WERI-Rb-1 (cell line): ENCODE measurements around the gene FCER2.

Source experiments
- DNase-seq: peaks from one replicate; pipeline ENCODE4 v3.0.0-alpha.2; 2020
- H3K27ac ChIP-seq: fragments of 250-450 bp; sonication (Bioruptor Pico); 2 replicates; pipeline ENCODE4 v1.5.1; 2020; ENCODE audit warnings: mild to moderate bottlenecking, moderate library complexity
- H3K27me3 ChIP-seq: fragments of 250-450 bp; sonication (Bioruptor Pico); 2 replicates; pipeline ENCODE4 v1.5.1; 2021; ENCODE audit warnings: mild to moderate bottlenecking, low read depth, moderate library complexity; ENCODE audit not compliant: insufficient read depth, severe bottlenecking
- H3K36me3 ChIP-seq: fragments of 250-450 bp; sonication (Bioruptor Pico); 2 replicates; pipeline ENCODE4 v1.5.1; 2020; ENCODE audit warnings: mild to moderate bottlenecking, moderate library complexity
- H3K4me3 ChIP-seq: 2 replicates; pipeline ENCODE4 v1.5.1; 2011; ENCODE audit warnings: low read depth, mild to moderate bottlenecking, control low read depth, low read length
- H3K9me3 ChIP-seq: fragments of 250-450 bp; sonication (Bioruptor Pico); 2 replicates; pipeline ENCODE4 v1.5.1; 2021; ENCODE audit warnings: mild to moderate bottlenecking, moderate library complexity; ENCODE audit not compliant: severe bottlenecking
- TF ChIP-seq, protein P1 (sequence below): IDR thresholded peaks from 2 replicates; pipeline ENCODE4 v1.5.1; 2011; ENCODE audit warnings: low read depth, mild to moderate bottlenecking, control low read depth, inconsistent platforms, low read length

FCER2 gene

DNA sequence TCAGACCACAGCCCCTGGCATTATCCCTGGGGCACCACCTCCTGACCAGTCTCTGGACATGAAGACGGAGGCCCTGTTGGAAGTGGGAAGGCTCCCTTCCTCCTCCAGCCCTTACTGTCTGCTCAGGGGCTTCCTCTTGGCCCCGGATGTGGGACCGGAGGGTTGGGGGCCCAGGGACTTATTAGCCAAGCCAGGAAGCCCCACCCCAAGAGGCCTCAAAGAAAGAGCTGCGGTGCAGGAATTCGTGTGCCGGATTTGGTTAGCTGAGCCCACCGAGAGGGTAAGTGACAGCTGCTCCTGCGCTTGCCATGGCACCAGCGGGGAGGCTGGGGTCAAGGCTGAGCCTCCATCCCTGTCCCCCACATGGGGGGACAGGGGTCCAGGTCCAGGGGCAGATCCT lies 33.1 kb downstream of the FCER2 start, which contains the start of gene RETN:
RETN (plus strand) TSS at position 208 of the 400 bp plus-strand sequence. CDS start 278 bp downstream, outside the sequence.
- no peak within 1 kb of the TSS for H3K4me3 ChIP-seq
- TF ChIP-seq, protein P1, sequence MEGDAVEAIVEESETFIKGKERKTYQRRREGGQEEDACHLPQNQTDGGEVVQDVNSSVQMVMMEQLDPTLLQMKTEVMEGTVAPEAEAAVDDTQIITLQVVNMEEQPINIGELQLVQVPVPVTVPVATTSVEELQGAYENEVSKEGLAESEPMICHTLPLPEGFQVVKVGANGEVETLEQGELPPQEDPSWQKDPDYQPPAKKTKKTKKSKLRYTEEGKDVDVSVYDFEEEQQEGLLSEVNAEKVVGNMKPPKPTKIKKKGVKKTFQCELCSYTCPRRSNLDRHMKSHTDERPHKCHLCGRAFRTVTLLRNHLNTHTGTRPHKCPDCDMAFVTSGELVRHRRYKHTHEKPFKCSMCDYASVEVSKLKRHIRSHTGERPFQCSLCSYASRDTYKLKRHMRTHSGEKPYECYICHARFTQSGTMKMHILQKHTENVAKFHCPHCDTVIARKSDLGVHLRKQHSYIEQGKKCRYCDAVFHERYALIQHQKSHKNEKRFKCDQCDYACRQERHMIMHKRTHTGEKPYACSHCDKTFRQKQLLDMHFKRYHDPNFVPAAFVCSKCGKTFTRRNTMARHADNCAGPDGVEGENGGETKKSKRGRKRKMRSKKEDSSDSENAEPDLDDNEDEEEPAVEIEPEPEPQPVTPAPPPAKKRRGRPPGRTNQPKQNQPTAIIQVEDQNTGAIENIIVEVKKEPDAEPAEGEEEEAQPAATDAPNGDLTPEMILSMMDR, result no peak
- H3K27me3 ChIP-seq, result no peaks in the 10 kb centered on the region
- peaks cover 2% of the 10 kb centered on the region for H3K9me3 ChIP-seq
- no peak within 1 kb of the TSS for H3K27ac ChIP-seq
- no peak for DNase-seq
- H3K36me3 ChIP-seq, result no peaks in the 10 kb centered on the region

DNA sequence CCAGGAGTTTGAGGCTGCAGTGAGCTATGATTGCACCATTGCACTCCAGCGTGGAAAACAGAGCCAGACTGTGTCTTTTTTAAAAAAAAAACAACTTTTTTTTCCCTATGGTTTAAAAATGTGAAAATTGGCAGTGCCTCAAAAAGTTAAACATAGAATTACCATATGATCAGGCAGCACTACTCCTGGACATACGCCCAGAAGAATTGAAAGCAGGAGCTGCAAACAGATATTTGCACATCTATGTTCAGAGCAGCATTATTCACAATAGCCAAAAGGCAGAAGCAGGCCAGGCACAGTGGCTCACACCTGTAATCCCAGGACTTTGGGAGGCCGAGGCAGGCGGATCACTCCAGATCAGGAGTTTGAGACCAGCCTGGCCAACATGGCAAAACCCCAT lies 36.9 kb downstream of the FCER2 start:
- no peaks in the 10 kb centered on the region for H3K9me3 ChIP-seq
- H3K27ac ChIP-seq, result no peak overlapping the region
- no peak overlapping the region for H3K4me3 ChIP-seq
- H3K36me3 ChIP-seq, result no peaks in the 10 kb centered on the region
- TF ChIP-seq, protein P1, result no peak
- no peaks in the 10 kb centered on the region for H3K27me3 ChIP-seq
- no peak for DNase-seq

DNA sequence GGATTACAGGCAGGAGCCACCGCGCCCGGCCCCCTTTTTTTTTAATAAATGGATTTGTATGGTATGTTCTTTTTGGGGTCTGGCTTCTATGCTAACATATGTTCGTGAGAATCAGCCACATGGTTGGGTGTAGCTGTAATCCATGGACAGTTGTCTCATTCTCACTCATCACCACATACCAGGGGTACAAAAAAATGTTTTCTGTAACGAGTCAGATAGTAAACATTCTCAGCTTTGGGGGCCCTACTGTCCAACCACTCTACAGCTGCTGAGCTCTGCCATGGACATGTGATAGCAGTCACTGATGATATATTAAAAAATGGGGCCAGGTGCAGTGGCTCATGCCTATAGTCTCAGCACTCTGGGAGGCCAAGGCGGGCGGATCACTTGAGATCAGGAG lies 38.2 kb downstream of the FCER2 start:
- Histone ChIP-seq H3K9me3 (no peaks in the 10 kb centered on the region), H3K4me3 (no peak overlapping the region), H3K36me3 (no peaks in the 10 kb centered on the region), H3K27me3 (no peaks in the 10 kb centered on the region), H3K27ac (no peak overlapping the region)
- DNase-seq, result no peak
- TF ChIP-seq, protein P1, result no peak

DNA sequence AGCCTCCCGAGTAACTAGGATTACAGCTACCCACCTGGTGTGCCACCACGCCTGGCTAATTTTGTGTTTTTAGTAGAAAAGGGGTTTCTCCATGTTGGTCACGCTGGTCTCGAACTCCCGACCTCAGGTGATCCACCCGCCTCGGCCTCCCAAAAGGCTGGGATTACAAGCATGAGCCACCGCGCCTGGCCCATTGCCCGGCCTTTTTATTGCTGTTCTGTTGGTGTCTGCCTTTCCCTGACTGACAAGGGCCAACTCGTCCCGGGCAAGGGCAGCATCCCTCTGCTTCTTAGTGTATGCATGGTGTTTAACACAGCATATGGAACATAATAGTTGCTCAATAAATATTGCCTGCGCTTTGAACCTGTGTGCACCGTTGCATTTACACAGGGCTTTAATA lies 39.3 kb downstream of the FCER2 start:
- no peak for DNase-seq
- Histone ChIP-seq H3K27ac (no peak overlapping the region), H3K36me3 (no peaks in the 10 kb centered on the region), H3K27me3 (no peaks in the 10 kb centered on the region), H3K9me3 (no peaks in the 10 kb centered on the region), H3K4me3 (no peak overlapping the region)
- TF ChIP-seq, protein P1, result no peak

DNA sequence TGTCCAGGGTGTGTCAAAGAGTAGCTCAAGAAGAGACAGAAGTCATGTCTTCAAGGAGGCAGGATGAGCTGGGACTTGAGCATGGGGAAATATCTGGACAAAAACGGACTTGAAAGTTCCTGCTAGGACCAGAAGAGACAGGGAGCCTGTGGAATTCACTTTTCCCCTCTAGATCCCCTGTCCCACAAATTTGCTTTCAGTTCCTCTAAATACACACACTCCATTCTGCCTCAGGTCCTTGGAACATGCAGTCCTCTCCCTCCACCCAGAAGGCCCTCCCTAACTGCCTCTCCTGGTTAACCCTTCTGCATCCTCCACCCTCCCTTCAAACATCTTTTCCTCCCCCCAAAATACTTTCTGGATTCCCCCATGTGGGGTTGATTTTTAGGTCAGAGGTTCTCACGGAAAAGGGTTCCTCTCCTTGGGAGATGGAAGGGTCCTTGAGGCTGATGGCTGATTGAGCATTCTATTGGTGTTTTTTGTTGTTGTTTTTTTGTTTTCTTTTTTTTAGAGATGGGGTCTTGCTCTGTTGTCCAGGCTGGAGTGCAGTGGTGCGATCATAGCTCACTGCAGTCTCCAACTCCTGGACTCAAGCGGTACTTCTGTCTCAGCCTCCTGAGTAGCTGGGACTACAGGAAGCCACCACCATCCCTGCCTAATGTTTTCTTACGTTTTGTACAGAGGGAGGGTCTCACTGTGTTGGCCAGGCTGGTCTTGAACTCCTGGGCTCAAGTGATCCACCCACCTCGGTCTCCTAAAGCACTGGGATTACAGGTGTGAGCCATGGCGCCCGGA lies 40.0 kb downstream of the FCER2 start:
- no peak for DNase-seq
- Histone ChIP-seq H3K9me3 (no peaks in the 10 kb centered on the region), H3K27ac (no peak overlapping the region), H3K36me3 (no peaks in the 10 kb centered on the region), H3K4me3 (no peak overlapping the region), H3K27me3 (no peaks in the 10 kb centered on the region)
- TF ChIP-seq, protein P1, result no peak

DNA sequence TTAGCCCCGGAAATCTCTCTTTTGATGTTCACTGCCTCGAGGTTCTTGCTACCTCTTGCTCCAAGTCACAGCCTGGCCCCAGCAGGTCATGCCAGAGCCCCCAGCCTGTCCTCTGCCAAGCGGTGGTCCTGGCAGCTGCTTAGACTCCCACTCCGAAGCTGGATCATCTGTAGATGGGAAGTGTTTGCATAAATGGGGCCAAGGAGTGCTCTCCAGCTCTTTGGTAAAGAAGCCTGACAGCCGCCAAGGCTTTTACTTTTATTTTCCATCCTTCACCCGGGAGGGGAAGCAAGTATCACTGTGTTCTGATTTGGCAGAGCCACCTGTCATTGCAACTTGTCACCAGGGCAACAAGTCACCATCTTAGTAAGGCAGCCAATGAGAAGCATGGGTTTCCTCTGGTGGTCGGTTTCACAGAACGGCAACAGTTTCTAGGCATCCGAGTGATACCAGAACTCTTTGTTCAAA lies 43.7 kb downstream of the FCER2 start:
- DNase-seq, result no peak
- Histone ChIP-seq H3K36me3 (no peaks in the 10 kb centered on the region), H3K27ac (no peak overlapping the region), H3K9me3 (no peaks in the 10 kb centered on the region), H3K4me3 (no peak overlapping the region), H3K27me3 (no peaks in the 10 kb centered on the region)
- TF ChIP-seq, protein P1, result no peak
